Mucosa of descending colon (tissue), 3 donors: ENCODE data around the gene HELZ. TPM values are rescaled to one million over a fixed set of nuclear protein-coding genes. Genes with fewer than 3 reads are reported as not detected.
"Not testable (repeated sequence)": the region's sequence is repeated elsewhere in the genome, so short reads cannot be mapped to it uniquely, and the experiment has no call there.

Experiments
- ATAC-seq: fragments of 200-7000 bp; cut with Tn5 transposase; one replicate; pipeline ENCODE4 v1.9.1; 2020; ENCODE audit warnings: mild to moderate bottlenecking, moderate library complexity
- DNase-seq, 3 donors: peaks; one replicate each; pipeline ENCODE4 v3.0.0-alpha.2; 2020
- H3K36me3 ChIP-seq: fragments of 200-600 bp; one replicate; pipeline ENCODE4 v1.8.0; 2021; ENCODE audit warnings: low read depth, mild to moderate bottlenecking
- H3K4me1 ChIP-seq: fragments of 200-600 bp; one replicate; pipeline ENCODE4 v1.8.0; 2021; ENCODE audit warnings: low read depth, mild to moderate bottlenecking
- H3K4me3 ChIP-seq: fragments of 200-600 bp; one replicate; pipeline ENCODE4 v1.8.0; 2021; ENCODE audit warnings: mild to moderate bottlenecking
- H3K9me3 ChIP-seq: fragments of 200-600 bp; one replicate; pipeline ENCODE4 v1.8.0; 2021; ENCODE audit warnings: mild to moderate bottlenecking
- CTCF ChIP-seq: fragments of 200-600 bp; IDR thresholded peaks from one replicate; pipeline ENCODE4 v1.8.0; 2022; ENCODE audit warnings: antibody characterized with exemption, mild to moderate bottlenecking
- intact Hi-C, 2 donors: fragments of 100-400 bp; cut with DNase I in 1 of 2; cut with micrococcal nuclease in 1 of 2; formaldehyde crosslinking; loops; one replicate each; pipeline versions ENCODE4 v1.11.0 to v1.11.1; 2022; cut with DNase I, micrococcal nuclease
- total RNA-seq, 3 donors: library from RNA; stranded (reverse); fragmentation: NEBNext Ultra II Directional in 2 of 3; extraction: Animal tissue kit (Norgen Biotek cat#: 25700) in 2 of 3; gene quantifications; one replicate each; pipeline versions ENCODE4 v1.2.1 to v1.2.4, GENCODE V29; 2021 to 2023
- donor health status: DM: no; HTN: no; CAD: no; lungs with moderate emphysema.
- donor health status: DM: no; HTN: no; CAD: no.
- donor health status: DM: no; HTN: yes; CAD: no.

HELZ gene
- total RNA-seq, 3 donors from 2014 or later, result 43.2 to 65.3 (median 43.3) TPM

GRCh38 chr17:67107811-67108775 lies 136.9 kb downstream of the HELZ start:
- H3K36me3 ChIP-seq, result peaks cover 11% of the 10 kb centered on the region
- no peak for TF ChIP-seq CTCF
- no peaks in the 10 kb centered on the region for H3K4me1 ChIP-seq
- H3K9me3 ChIP-seq, result no peaks in the 10 kb centered on the region
- no peak overlapping the region for H3K4me3 ChIP-seq
- intact Hi-C loops, result no loop called here
- no peak for ATAC-seq
- no peak for DNase-seq

- H3K36me3 ChIP-seq, result peaks cover 11% of the 10 kb centered on the region
- no peak for ATAC-seq
These were observed 137.8 kb downstream of the HELZ start for GRCh38 chr17:67107171-67107570.

GRCh38 chr17:67105213-67105612 lies 139.8 kb downstream of the HELZ start:
- Histone ChIP-seq H3K36me3 (peaks cover 11% of the 10 kb centered on the region), H3K4me3 (no peak overlapping the region), H3K4me1 (no peaks in the 10 kb centered on the region), H3K9me3 (no peaks in the 10 kb centered on the region)
- DNase-seq, result no peak
- intact Hi-C loops, result no loop called here
- TF ChIP-seq CTCF, result no peak
- ATAC-seq, result no peak

More at GRCh38 chr17:67107171-67107570, 137.8 kb downstream of the HELZ start:
- no peak overlapping the region for H3K4me3 ChIP-seq
- no peak for TF ChIP-seq CTCF
- no peaks in the 10 kb centered on the region for H3K4me1 ChIP-seq
- DNase-seq, result no peak
- H3K9me3 ChIP-seq, result no peaks in the 10 kb centered on the region
- intact Hi-C loops, result no loop called here

- intact Hi-C loops, DNase-seq, H3K9me3 ChIP-seq, H3K4me3 ChIP-seq, ATAC-seq, H3K4me1 ChIP-seq: not testable (repeated sequence)
- H3K36me3 ChIP-seq, result peaks cover 11% of the 10 kb centered on the region
These were observed 140.4 kb downstream of the HELZ start for GRCh38 chr17:67104641-67105040.

GRCh38 chr17:67098006-67098405 lies 147.0 kb downstream of the HELZ start:
- no peaks in the 10 kb centered on the region for H3K36me3 ChIP-seq
- intact Hi-C loops, result no loop called here
- ATAC-seq (no peak), DNase-seq (no peak)
- H3K9me3 ChIP-seq, result no peaks in the 10 kb centered on the region
- H3K4me3 ChIP-seq, result no peak overlapping the region
- no peak for TF ChIP-seq CTCF
- H3K4me1 ChIP-seq, result no peaks in the 10 kb centered on the region

GRCh38 chr17:67096609-67097008 lies 148.4 kb downstream of the HELZ start:
- Histone ChIP-seq H3K36me3 (no peaks in the 10 kb centered on the region), H3K9me3 (no peaks in the 10 kb centered on the region), H3K4me1 (no peaks in the 10 kb centered on the region), H3K4me3 (no peak overlapping the region)
- intact Hi-C loops, result no loop called here
- ATAC-seq, result no peak
- DNase-seq, result no peak
- no peak for TF ChIP-seq CTCF
